HG03159 (cell line): ENCODE data around the gene FBRS.

ENCODE experiments used
- ATAC-seq: cut with Tn5 transposase; IDR thresholded peaks from one replicate; pipeline ENCODE4 v1.9.1; 2021; ENCODE audit warnings: mild to moderate bottlenecking, moderate library complexity; ENCODE audit not compliant: unreplicated experiment

The FBRS gene

DNA sequence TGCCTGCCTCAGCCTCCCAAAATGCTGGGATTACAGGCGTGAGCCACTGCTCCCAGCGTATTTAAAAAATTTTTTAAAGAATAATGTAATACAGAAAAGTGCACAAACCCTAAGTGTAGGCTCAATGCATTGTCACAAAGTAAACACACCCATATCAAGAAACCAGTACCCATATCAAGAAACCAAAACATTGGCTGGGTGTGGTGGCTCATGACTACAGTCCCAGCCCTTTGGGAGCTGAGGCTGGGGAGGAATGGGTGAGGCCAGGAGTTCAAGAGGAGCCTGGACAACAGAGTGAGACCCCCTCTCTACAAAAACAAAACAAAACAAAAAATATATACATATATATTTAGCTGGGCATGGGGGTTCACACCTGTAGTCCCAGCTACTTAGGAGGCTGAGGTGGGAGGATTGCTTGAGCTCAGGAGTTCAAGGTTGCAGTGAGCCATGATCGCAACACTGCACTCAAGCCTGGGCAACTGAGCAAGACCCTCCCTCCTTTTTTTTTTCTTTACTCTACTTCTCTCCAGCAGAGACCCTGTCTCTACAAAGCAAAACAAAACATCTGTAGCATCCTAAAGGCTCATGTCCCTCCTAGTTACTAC, 16.8 kb upstream of the FBRS start:
- ATAC-seq = no peak

DNA sequence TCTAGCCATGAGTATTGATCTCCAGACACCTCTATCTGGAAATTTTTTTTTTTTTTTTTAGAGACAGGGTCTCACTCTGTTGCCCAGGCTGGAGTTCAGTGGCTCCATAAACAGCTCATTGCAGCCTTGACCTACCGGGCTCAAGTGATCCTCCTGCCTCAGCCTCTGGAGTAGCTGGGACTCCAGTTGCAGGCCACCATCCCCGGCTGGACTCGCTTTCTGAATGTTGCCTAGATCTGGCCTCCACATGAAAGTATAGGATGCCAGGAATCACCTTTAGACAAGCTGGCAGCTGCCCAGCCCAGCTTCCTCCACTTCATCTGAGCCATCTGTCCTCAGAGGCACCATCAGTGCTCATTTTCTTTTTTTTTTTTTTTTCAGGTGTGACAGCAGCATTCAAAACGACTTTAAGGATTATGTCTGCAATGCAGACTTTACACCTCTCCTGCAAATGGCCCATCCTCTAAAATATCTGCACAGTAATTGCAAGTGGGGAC, 13.8 kb upstream of the FBRS start:
- ATAC-seq = no peak

DNA sequence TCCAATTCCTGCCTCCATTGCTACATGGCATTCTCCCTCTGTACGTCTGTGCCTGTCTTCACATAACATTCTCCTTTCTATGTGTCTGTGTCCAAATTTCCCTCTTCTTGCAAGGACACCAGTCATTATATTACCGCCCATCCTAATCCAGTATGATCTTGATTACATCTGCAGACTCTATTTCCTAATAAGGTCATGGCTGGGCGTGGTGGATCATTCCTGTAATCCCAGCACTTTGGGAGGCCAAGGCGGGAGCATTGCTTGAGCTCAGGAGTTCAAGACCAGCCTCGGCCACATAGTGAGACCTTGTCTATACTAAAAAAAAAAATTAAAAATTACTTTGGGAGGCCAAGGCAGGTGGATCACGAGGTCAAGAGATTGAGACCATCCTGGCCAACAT, 12.5 kb upstream of the FBRS start:
- ATAC-seq = no peak

DNA sequence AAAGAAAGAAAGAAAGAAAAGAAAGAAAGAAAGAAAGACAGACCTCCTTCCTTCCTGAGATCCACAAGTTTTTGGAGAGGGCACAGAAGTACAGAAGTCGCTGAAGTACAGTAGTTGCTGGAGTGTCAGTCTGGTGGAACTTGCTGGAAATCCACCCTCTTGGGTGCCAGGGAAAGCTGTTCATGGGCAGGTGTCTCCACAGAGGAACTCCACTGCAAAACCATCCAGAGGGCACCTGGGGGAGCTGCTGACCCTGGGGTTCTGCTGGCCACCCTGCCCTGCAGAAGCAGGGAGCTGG, 11.0 kb upstream of the FBRS start:
- no peak for ATAC-seq

DNA sequence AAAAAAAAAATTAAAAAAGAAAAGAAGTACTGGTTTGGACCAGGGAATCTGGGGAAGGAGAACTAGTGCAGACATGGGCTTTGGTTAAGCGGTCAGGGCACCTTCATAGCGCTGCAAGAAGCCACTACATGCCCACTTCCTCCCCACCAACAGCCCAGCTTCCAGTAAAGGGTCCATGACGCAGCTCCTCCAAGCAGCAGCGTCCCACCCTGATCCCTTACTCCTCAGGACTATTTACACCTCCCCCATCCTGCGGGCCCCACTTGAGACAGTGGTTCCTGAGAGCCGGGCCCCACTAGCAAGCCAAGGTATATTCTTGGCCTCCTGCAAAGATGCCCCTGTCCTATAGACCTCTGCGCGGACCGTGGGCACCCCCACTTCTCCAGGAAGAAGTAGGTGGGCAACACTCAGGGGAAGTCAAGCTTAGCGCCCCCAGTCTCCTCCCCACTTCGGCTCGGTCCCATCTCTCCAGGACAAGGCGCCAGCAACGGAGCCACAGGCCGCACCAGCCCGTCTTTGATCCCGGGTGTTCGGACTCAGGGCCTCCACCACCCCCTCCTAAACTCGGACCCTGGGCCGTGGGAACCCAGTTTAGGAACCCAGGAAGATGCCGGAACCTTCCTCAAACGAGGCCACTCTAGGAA, 8.4 kb upstream of the FBRS start:
- no peak for ATAC-seq

DNA sequence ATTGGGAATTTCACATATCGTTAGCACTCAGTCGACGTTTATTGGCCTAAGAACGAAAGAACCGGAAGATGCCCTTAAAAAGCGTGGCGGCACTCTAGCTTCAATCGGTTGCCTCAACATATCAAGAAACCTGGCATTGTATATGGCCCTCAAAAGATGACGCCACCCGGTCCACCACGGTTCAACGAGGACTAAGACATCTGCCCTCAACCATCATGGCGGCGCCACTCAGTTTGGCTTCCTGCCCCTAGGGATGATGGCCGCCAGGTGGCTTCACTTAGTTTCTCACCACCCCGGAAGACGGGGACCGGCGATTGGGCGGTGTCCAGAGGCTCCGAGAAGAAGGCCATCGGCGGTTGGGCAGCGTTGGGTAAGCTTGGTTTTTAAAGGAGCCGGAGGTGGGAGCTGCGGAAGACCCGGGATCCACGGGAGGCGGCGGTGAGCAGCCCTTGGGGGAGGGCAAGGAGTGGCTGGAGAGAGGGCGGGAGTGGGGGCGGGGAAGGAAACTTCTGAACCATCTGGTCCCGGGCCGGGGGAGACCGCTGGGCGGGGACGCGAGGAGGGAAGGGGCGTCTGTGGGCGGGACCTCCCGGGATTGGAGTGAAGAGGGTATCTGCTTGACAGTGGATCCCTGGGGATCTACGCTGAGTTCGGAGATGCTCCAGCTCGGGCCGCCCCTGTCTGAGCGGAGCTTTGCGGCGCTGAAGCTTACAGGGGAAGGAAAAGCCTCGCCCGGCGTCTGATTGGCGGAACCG, 7.7 kb upstream of the FBRS start, which contains the start of gene PRR14:
PRR14 (plus strand) TSS at position 592 of the 755 bp plus-strand sequence. CDS start 686 bp downstream, outside the sequence.
- peak; percentile 62 for ATAC-seq

DNA sequence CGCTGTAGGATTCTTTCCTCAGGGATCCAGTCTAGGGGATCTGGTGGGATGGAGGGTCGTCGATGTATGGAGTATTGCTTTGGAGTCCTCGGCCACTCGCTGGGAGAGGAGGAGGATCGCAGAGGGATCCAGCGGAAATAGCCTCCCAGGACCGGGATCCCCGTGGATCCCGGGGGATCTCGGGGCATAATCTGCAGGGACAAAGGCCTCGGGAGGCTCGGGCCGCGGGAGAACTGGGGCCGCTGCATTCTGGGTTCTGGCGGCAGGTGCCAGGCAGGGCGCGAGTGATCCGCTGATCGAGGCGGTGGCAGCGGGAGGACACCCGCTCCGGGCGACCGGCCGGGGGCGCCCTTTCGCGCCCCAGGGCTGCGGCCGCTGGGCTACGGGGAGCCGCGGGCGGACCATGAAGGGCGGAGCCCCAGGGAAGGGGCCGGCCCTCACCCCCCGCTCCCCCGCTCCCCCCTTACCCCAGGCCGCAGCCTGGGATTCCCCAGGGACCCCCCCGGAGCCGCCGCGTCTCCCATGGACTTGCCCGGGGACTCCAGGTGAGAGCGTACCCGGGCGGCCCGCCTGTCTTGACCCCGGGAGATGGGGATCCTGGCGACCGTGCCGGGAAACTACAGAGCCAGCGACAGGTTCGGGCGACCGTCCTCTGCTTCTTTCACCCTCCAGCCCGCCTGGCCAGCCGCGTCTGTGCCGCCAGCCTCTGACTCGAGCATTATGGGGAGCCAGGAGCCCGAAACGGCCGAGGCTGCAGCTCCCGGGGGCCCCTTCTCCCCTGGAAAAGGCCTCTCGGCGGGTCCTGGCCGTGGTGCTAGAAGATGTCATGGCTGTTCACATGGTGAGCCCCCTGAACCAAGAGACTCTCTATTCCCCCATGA, 6.9 kb upstream of the FBRS start:
- ATAC-seq = peak; percentile 49

DNA sequence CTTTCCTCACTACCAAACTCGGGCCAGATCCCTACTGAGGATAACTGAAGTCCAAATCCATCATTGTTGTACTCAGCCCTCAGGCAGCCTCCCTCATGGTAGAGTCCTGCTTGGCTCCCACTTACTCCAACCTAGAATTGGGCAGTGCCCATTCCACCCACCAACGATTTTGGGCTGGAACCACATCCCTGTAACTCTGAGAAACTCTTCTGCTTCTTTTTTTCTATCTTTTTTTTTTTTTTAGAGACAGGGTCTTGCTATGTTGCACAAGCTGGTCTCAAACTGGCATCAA, 6.3 kb upstream of the FBRS start:
- ATAC-seq = no peak

DNA sequence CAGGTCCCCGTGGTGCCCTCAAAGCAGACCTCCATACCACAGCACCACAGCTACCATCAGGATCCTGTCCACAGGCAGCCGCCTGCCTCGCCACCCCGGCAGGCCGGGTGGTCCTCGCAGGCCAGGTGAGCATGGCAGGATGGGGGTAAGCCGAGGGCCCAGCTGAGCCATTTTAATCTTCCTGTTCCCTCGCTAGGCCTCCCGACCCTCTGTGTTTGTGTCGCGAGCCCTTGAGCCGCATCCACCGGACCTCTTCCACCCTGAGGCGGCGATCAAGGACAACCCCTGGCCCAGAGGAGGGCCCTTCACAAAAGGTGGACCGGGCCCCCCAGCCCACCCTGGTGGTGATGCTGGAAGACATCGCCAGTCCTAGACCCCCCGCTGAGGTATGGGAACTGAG, 5.5 kb upstream of the FBRS start:
- no peak for ATAC-seq

DNA sequence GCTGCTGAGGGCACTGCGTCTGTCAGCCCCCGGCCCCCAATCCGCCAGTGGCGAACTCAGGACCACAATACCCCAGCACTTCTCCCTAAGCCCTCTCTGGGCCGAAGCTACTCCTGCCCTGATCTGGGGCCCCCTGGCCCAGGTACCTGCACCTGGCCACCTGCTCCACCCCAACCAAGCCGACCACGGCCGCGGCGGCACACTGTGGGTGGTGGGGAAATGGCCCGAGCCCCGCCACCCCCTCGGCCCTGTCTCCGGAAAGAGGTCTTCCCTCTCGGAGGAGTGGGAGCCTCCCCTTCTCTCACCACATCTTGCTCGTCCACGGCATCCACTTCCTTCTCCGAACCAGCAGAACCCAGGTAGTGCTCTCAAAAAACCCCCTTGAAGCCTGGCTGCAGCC, 3.4 kb upstream of the FBRS start:
- no peak for ATAC-seq

DNA sequence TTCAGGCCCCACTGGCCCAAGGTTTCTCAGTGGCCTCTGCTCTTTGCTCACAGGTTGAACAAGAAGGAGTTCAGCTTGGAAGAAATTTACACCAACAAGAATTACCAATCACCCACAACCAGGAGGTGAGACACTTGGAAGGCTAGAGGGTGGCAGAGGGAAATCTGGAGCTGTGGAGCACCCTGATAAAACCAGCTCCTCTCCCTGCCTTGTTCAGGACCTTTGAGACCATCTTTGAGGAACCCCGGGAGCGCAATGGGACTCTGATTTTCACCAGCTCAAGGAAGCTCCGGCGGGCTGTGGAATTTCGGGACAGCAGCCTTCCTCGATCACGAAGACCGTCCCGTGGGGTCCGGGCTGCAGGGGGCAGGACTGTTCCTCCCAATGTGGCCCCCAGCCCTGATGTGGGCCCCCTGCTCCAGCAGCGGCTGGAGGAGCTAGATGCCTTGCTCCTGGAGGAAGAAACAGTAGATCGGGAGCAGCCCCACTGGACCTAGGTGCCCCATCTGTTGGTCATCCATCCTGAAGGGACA, 2.4 kb upstream of the FBRS start:
- no peak for ATAC-seq

DNA sequence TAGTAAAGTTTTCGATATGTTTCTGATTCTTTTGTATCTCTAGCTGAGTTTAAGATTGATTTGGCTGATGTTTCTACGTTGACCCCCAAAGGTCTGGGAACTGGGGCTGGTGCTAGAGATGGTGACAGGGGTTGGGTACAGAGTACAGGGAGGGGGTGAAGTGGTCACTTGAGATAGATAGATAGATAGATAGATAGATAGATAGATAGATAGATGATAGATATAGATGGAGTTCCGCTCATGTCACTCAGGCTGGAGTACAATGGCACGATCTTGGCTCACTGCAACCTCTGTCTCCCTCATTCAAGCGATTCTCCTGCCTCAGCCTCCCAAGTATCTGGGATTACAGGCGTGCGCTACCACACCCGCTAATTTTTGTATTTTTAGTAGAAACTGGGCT, 1.8 kb upstream of the FBRS start:
- no peak for ATAC-seq

DNA sequence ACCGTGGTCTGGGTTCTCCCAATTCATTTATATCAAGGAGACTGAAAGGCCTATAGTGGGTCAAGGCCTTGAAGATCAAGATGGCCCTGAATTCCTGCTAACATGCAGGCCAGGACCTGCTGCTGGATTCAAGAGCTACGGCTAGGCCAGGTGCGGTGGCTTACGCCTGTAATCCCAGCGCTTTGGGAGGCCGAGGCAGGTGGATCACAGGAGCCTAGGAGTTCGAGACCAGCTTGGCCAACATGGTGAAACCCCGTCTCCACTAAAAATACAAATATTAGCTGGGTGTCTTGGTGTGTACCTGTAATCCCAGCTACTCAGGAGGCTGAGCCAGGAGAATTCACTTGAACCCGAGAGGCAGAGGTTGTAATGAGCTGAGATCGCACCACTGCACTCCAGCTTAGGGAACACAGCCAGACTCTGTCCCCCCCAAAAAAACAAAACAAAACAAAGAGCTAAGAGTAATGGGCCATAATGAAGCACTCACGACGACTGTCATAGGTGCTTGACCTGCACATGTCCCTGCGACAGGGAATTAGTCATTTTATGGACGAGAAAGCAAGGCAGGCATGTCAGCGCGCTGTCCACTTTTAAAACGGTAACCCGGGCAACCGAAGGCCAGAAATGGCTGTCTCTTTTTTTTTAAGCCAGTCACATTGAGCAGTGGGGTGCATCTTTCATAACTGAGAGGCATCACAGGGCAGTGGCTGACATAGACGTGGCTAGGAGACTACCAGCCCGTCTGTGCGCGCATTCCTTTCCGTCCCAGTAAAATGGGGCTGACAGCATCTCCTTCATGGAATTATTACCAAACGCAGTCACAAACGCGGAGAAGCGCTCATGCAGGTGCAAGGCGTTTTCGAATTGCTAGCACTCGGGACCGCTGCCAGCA, 1.0 kb upstream of the FBRS start:
- no peak for ATAC-seq

DNA sequence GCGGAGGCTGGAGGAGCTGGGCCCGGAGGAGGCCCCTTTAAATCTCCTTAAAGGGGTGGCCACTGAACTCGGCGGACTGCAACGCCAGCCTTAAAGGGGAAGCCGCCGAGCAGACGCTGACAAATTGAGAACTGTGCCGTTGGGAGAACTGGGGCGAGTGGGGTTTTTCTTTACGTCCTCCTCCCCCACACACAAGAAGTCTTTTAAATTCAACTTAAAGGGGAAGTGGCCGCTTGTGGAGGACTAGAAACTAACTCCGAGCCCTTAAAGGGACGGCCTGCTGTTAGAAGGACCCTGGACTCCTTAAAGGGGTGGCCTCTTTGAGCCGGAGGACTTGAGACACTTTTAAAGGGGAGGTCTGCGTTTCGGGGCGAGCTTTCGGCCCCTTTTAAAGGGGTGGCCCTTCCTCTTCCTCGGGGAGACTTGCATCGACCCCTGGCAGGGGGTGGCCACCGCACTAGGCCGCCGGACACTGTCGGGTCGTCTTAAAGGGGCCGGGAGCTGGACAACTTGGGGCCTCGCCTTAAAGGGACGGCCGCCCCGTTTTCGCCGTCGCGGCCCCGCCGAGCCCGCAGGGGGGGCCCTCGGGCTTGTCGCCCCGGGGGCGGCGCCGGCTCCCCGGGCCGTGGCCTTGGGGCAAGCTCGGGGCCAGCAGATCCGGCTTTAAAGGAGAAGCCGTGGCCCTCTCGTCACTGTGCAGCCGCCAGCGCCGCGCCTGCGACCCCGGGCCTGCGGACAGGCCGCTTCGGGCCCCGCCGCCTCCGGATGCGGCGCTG, 688 bp downstream of the FBRS start:
- ATAC-seq = peak; percentile 51

DNA sequence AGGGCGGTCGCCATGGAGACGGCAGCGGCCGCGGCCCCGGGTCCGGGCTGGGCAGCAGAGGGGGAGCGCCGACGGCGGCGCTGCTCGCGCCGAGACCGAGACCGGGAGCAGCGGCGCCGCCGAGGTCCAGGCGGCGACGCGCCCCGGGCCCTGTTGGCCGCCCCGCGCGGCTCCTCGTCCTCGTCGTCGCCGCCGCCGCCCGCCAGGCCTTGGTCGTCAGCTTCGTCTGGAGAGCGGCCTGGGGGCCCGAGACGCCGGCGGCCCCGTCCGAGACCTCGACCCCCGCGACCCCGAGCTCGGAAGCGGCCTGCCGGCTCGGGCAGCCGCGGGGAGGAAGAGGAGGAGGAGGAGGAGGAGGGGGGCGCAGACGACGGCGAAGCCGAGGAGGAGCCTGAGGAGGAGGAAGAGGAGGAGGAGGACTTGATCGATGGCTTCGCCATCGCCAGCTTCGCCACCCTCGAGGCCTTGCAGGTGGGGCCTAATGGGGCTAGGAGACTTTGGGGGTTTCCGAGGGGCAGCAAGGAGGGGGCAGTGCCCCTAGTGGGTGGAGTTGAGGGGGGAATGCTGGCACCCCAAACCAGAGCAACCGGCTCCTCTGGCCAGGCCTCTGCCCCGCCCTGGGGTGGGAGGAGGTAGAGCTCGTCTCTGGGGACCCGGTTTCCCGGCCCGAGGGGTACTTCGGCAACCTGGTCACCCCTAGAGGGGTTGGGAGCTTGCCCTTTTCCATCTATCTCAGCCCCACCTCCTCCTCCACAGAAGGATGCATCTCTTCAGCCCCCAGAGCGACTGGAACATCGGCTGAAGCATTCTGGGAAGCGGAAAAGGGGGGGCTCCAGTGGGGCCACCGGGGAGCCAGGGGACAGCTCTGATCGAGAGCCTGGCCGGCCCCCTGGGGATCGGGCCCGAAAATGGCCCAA, 1.5 kb downstream of the FBRS start:
- no peak for ATAC-seq

DNA sequence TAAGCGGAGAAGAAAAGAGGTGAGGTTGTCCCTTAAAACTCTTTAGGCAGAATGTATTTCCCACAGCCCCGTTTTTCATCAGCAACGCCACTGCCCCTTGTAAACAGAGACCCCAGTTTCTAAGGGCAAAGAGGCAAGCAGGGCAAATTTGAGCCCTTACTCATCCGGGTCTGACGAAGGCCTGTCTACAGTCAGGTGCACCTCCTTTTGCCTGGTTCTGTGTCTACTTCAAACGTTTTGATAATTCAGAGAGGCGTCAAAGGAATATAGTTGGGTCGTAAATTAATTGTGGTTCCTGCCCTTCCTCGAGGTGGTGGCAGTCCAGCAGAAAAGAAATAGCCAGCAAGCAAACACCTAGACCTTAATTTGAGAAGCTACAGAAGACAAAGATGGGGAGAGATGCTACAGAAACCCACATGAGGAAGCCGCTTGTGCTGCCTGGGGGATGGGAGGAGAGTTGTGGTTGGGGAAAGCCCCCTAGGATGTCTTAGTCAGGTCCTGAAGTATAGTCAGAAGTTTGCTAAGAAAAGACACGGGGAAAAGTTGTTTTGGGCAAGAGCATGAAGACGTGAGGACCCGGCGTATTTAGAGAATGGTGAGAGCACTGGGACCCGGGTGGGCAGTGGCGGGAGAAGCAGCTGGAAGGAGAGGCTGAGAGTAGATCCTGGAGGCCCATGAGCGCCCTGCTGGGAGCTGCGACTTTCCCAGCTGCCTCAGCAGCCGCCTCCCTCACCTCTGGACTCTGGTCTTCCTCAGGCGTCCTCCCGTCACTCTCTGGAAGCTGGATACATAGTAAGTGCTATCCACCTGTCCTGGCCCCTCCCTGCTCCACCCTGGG, 2.4 kb downstream of the FBRS start:
- ATAC-seq = no peak

DNA sequence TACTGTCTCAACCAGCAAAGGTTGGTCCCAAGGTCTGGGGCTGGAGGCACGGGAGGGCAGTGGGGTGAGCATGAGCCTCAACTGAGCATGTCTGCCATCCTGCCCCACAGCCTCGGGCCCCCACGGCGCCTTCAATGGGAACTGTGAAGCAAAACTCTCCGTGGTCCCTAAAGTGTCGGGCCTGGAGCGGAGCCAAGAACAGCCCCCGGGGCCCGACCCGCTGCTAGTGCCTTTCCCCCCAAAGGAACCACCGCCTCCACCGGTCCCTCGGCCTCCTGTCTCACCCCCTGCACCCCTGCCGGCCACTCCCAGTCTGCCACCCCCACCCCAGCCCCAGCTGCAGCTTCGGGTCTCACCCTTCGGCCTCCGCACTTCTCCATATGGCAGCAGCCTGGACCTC, 4.2 kb downstream of the FBRS start:
- ATAC-seq = no peak

DNA sequence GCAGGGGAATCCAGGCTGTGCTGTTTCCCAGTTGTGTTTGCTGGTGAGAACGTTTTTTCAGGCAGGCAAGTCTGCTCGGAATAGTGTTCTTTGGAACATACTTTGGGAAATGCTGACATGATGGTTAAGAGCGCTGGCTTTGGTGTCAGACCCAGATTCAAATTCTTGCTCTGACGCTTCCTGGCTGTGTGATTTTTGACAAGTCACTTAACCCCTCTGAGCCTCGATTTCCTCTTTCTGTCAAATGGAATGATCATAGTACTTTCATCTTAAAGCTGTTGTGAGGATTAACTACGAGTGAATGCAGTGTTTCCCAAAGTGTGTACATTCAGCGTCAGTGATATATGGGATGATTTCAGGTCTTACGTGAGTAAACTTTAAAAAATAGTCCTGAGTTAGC, 4.8 kb downstream of the FBRS start:
- ATAC-seq = no peak
